Stimulated activated CD4-positive, alpha-beta T cell treated with anti-CD3 and anti-CD28 coated beads, Interleukin-1b, Interleukin-23, amount 100 ng/mL, for 4 hours (primary cell): Measurements from ENCODE around the gene ST8SIA1.

ENCODE experiments used
- DNase-seq, 2 donors: peaks; one replicate each; pipeline ENCODE4 v3.0.0-alpha.2; 2020; ENCODE audit warnings: low read depth in 2 of 2

Gene ST8SIA1

GRCh38 chr12:22283508-22283907, 51.0 kb downstream of the ST8SIA1 start:
- no peak for DNase-seq

- no peak for DNase-seq
These were observed 51.5 kb downstream of the ST8SIA1 start for GRCh38 chr12:22283006-22283506.

DNA sequence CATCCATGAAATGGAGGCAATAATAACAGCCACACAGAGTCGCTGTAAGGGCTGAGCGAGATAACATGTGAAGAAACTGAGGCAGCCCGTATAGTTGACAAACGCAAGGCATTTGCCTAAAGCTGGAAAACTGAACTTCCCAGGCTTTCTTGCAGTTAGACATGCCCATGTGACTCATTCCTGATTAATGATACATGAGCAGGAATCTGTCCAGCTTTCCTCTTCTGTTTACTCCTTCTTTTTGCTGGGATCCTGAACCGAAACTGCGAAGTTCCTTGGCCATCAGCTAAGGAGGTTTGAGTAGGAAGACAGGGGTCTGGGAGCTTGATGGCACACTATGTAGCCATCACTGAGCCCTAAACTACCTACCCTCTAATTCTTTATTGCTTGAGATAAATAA, 52.2 kb downstream of the ST8SIA1 start:
- no peak for DNase-seq

DNA sequence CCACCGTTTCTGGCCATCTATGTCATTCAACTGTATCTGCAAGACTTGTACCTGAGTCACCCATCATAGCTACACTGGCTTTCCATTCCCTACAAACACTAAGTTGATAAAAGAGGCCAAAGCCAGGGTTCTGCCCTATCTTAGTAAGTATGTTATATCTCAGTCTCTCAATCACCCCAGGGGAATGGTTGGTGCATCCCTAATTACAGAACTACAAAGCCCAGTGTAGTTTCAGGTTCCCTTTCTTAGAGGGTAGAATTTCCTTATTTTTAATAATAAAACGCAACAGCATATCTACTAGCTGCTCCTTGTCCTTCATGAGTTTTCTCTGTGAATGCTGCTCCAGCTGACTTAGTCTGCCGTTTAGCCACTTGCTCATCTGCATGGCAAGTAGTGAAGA, 57.6 kb downstream of the ST8SIA1 start:
- DNase-seq, result no peak

DNA sequence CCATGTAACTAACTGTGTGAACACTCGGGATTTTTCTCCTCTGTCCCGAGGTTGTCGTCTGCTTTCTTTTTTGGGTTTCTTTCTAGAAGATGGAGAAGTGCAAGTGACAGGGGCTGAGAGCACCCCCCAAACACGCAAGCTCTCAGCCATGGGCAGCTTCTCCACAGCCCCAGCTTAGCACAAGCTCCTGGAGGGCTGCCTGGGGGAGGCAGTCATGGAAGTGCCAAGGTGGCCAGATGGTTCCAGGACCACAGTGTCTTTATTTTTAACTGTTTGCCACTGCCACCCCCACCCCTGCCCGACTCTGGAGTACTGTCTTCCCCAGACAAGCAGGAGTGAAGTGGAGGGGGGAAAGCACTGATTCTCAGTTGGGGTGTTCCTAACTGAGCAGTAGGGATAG, 58.2 kb downstream of the ST8SIA1 start:
- no peak for DNase-seq

DNA sequence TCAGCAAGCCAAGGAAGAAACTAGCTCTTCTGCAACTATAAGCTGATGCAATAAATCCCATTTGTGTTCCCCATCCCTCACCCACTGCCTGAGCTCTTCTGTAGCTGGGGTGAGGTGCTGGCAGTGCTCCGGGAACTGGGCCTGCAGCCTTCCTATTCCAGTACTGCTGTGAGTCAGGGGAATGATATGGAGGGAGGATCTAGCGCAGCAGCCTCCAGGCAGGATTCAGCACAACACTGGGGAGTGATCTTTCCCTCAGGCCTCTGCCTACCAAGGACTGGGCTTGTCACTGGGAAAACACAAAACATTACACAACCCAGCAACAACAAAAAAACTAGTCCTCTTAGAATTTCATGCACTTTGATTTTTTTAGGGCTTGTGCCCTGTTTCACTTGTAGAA, 58.7 kb downstream of the ST8SIA1 start:
- DNase-seq, result no peak

DNA sequence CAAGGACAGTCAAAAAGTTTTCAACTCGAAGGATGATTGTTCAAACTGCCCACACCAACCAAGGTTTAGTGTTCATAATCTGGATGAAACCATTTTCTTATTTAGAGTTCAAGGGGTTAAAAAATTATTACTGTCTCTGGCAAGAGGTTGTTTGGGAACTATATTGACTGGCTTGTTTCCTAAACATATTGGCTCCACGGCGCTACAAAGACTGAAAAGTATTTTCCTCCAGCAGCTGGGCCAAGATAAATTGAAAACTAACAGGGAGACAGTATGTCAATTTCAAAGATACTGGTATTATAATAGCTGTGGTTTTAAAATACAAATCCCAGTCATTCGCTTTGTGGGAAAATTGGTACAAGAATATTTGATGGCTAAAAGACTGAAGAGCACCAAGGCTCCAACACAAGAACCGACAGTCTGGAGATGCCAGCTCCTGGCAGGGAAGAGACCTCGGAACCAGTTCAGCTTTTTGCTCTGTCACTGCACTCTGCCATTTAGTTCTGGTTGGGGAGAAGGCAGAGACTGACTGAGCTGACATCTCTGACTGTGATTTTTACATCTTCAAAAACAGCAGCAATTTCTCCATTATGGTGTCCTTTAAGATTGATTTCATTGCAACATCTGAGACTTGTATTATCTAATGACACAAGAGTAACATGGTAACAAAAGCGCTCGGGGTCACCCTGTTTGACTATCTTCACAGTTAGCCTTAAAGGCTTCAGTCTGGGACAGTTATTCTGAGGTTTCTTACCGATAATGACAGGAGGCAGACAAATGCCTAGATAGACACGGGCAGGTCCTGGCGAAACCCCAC, 62.0 kb downstream of the ST8SIA1 start:
- DNase-seq, result no peak

DNA sequence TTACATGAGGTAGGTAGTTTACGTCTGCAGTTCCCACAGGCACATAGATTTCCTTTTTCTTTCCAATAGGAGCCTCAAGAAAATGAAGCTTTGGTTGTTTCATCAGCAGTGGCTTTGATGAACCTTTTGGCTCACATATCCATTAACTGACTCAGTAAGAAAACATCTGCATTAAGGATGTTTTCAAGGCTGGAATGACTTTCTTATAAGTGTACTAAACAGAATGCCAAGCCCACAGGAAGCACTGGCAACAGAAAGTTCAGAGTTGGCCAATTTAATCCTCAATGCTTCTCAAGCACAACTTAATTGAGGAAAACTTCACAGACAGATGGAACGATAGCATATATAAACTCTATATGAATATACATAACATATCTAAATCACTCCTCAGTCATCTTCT, 63.5 kb downstream of the ST8SIA1 start:
- DNase-seq, result no peak

DNA sequence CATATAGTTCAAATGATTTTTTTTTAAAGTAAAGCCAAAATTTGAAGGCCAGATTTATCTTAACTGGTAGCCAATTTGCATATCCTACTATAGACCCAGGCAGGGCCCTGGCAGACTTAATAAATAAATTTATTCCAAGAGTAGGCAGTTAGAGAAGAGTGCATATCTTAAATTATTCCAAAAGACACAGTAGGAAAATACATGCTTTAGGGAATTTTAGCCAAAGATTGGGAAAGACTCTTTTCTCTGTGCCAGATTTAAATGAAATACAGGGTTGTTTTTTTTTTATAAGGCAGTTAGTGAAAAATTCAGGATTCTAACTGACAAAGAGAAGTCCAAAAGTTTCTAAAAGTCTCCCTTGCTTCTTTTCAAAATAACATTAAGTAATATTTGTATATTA, 65.5 kb downstream of the ST8SIA1 start:
- no peak for DNase-seq

DNA sequence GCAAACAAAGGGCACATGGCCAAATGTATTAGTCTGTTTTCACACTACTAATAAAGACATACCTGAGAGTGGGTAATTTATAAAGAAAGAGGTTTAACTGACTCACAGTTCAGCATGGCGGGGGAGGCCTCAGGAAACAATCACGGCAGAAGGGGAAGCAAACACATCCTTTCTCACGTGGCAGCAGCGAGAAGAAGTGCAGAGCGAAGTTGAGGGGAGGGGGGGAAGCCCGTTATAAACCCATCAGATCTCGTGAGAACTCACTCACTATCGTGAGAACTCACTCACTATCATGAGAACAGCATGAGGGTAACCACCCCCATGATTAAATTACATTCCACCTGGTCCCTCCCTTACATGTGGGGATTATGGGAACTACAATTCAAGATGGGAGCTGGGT, 66.1 kb downstream of the ST8SIA1 start:
- no peak for DNase-seq

DNA sequence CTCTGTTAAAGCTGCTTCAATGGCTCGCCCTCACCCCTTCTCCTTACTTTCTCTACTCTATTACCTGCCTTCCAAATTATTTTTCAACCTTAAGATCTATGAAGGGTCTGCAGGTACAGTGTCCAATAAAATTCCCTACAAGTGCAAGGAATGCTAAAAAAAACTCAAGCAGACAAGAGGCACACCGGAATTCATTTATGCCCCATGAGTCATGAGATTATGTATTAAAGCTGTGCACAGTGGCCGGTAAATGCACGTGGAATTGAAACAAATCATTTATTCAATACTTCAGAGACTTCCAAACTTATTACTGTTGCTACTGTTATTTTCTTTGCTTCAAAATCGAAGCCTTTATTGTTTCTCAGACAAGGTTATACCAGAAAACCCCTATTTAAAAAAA, 68.4 kb downstream of the ST8SIA1 start:
- no peak for DNase-seq

- DNase-seq, result no peak
These were observed 70.1 kb downstream of the ST8SIA1 start for GRCh38 chr12:22264380-22264779.

DNA sequence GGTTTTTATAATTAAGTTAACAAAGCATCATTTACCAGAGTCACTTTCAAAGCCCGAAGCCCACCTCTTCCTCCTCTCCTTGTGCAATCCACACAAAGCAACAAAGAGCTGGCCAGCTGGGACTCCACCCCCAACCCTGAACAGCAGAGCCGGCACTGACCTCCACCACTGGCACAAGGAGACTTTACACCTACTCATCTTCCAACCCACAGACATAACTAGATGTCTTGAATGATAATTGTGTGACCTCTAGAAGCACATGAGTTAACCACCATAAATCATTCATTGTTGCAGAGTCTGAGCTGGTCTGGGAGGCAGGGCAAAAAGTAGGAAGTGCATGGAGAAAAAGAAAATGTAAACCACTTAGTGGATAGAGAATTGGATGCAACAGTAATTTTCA, 72.2 kb downstream of the ST8SIA1 start:
- DNase-seq, result no peak

- no peak for DNase-seq
These were observed 77.4 kb downstream of the ST8SIA1 start for GRCh38 chr12:22257100-22257499.

DNA sequence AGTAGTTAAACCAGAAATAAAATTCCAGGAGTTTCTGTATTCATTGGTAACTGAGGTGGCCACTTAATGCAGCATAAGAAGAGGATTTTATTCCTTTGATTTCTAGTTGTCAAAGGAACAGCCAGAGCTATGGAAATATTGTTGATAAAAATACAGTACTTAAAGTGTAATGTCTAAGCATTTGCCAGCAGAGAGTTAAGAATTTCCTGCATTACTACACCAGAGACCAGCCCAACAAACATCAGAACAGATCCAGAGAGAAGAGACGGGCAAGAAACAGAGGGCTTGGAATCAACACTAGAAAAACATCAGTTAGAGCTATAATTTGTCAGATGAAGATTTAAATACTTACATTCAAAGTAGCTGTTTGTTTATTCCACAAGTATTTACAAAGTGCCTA, 77.9 kb downstream of the ST8SIA1 start:
- DNase-seq, result no peak

GRCh38 chr12:22256041-22256441, 78.5 kb downstream of the ST8SIA1 start:
- DNase-seq, result no peak

DNA sequence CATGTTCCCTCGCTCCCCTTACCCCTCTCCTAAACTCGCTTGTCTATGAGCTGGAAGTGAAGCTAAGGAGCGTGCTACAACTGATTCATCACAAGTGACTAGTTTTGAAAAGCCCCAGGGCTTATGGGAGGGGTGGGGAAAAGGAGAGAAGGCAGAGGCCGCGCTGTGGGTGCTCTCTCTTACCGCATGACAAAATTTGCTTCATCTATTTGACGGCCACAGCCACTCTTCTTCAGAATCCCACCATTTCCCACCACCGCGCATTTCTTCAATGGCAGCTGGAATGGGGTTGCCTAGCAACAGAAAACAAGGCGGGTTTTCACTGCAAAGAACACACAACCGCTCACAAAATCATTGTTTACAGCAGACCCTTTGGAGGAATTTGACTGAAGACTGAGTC, 79.4 kb downstream of the ST8SIA1 start:
- no peak for DNase-seq

DNA sequence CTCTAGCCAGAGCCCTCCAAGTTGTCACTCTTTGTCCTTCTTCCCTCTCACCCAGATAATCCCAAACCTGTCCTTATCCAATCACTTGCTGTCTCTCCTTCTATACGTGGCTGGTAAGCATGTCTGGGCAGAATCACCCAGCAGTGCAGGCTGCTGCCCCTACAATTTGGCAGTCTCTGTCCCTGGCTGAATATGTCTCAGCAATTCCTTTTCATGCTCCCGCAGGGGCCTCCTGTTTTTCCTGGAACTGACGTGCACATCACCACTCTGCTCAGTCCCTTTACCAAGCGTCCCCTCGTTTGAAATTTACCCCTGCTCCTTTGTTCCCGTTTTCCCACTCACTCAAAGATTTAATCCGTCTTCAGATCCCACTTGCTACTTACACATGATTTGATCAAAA, 80.0 kb downstream of the ST8SIA1 start:
- no peak for DNase-seq

DNA sequence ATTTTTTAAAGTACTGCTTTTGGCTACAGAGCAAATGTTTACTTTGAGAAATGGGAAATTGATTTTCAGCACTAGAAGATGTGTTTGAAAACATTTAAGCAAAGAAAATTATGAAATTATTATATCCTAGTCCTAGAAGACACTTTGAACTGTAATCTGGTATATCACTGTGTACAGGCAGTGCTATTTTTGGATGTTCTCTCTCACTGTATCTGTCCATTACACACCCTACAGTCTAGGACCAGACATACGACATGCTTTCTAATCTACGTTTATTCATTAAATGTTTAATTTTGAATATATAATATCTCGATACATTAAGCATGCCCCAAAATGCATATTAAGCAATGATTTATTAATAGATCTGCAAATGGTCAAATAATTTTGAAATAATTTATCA, 82.5 kb downstream of the ST8SIA1 start:
- DNase-seq, result no peak

GRCh38 chr12:22250762-22251161, 83.7 kb downstream of the ST8SIA1 start:
- DNase-seq, result no peak

GRCh38 chr12:22248571-22249115, 85.9 kb downstream of the ST8SIA1 start:
- DNase-seq, result no peak

DNA sequence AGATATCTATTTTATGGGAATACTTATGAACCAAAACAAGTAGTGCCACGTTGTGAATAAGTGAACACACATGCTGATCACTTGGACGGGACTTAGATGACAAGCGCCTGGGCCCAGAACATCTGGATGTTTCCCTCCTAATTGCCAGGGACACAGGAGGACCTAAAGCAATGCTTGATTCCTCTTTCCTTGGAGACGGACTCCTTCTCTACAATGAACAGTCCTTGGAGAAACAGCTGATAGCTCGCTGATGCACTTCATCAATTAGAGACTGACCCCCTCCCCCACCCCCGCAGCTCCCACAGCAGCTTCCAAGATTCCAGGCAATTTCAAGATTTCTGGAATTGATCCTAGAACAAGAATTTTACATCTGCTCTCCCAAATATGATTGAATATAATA, 86.4 kb downstream of the ST8SIA1 start:
- DNase-seq, result no peak

- DNase-seq, result no peak
These were observed 88.2 kb downstream of the ST8SIA1 start for GRCh38 chr12:22246217-22246846.
